ENCODE data around the gene BRPF1. TPM values are rescaled to one million over a fixed set of nuclear protein-coding genes. Genes with fewer than 3 reads are reported as not detected.

BRPF1 gene
- polyA plus RNA-seq, 1 of the 3 experiments (the other 2 are of a cell fraction) = 13.0 TPM

DNA sequence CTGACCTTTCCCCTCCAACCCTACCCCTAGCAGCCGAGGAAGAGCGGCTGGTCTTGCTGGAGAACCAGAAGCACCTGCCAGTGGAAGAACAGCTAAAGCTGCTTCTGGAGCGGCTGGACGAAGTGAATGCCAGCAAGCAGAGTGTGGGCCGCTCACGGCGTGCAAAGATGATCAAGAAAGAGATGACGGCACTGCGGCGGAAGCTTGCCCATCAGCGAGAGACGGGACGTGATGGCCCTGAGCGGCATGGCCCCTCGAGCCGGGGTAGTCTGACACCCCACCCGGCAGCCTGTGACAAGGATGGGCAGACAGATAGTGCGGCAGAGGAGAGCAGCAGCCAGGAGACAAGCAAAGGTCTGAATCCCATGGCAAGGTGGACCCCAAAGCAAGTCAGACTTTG lies 12.0 kb downstream of the BRPF1 start:
- 95% methylated on average over 9 of the region's 18 CpGs for WGBS (ENCODE audit: low lambda C conversion rate)
- H3K4me3 ChIP-seq (ENCODE audit: low read depth in 2 of 2, low read length in 1 of 2) = no peak overlapping the region
- peaks cover 18% of the 10 kb centered on the region for H3K79me2 ChIP-seq (ENCODE audit: insufficient read depth)
- peaks cover 52 to 94% of the 10 kb centered on the region in 2 experiments for H3K36me3 ChIP-seq (replicated peaks in 1 of 2; ENCODE audit: control insufficient read depth in 1 of 2, insufficient read depth in 2 of 2, low read length in 1 of 2)
- ChIA-PET POLR2A (interaction anchor here (0.5 to 0.6 kb wide), 2 partner anchors 8 to 922 kb away, joined by 3 to 4 read pairs; no protein-coding TSS in a partner anchor), CTCF (interaction anchor here (1.8 kb wide), 1 partner anchor 240 kb away, joined by 4 read pairs; no protein-coding TSS in a partner anchor)
- no peaks in the 10 kb centered on the region for H3K27me3 ChIP-seq (ENCODE audit: insufficient read depth)
- H3K9me2 ChIP-seq = no peaks in the 10 kb centered on the region
- peaks cover 30% of the 10 kb centered on the region for H3F3A ChIP-seq (replicated peaks; ENCODE audit: insufficient read depth)
- TF ChIP-seq MXI1 (IDR thresholded peaks at IDR 0.05; ENCODE audit: low read depth, low read length) (no peak), CTCF (IDR thresholded peaks at IDR 0.05) (no peak), EZH2phosphoT487 (IDR thresholded peaks at IDR 0.05; ENCODE audit: borderline replicate concordance, low read depth) (no peak), EP300 (IDR thresholded peaks at IDR 0.05; ENCODE audit: borderline replicate concordance in 1 of 2, low read depth in 1 of 2, low read length in 1 of 2) (no peak), NFIC (IDR thresholded peaks at IDR 0.05; ENCODE audit: borderline replicate concordance) (no peak), GATA2 (CRISPR knock-in tag; IDR thresholded peaks at IDR 0.05) (no peak), PBX3 (IDR thresholded peaks at IDR 0.05) (no peak), GABPA (IDR thresholded peaks at IDR 0.05; ENCODE audit: low read depth) (no peak), TEAD4 (IDR thresholded peaks at IDR 0.05; ENCODE audit: borderline replicate concordance, insufficient read depth) (no peak), POLR2AphosphoS5 (IDR thresholded peaks at IDR 0.05; ENCODE audit: low read depth, low read length) (no peak), CHD2 (IDR thresholded peaks at IDR 0.05; ENCODE audit: low read length, partially characterized antibody) (no peak), ELF1 (IDR thresholded peaks at IDR 0.05) (no peak), RAD21 (IDR thresholded peaks at IDR 0.05; ENCODE audit: low read length) (no peak), REST (IDR thresholded peaks at IDR 0.05; ENCODE audit: low read depth, low read length) (no peak)
- TF ChIP-seq, protein P1, sequence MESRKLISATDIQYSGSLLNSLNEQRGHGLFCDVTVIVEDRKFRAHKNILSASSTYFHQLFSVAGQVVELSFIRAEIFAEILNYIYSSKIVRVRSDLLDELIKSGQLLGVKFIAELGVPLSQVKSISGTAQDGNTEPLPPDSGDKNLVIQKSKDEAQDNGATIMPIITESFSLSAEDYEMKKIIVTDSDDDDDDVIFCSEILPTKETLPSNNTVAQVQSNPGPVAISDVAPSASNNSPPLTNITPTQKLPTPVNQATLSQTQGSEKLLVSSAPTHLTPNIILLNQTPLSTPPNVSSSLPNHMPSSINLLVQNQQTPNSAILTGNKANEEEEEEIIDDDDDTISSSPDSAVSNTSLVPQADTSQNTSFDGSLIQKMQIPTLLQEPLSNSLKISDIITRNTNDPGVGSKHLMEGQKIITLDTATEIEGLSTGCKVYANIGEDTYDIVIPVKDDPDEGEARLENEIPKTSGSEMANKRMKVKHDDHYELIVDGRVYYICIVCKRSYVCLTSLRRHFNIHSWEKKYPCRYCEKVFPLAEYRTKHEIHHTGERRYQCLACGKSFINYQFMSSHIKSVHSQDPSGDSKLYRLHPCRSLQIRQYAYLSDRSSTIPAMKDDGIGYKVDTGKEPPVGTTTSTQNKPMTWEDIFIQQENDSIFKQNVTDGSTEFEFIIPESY (IDR thresholded peaks at IDR 0.05; ENCODE audit: borderline replicate concordance, low read depth) = no peak
- TF ChIP-seq, protein P2, sequence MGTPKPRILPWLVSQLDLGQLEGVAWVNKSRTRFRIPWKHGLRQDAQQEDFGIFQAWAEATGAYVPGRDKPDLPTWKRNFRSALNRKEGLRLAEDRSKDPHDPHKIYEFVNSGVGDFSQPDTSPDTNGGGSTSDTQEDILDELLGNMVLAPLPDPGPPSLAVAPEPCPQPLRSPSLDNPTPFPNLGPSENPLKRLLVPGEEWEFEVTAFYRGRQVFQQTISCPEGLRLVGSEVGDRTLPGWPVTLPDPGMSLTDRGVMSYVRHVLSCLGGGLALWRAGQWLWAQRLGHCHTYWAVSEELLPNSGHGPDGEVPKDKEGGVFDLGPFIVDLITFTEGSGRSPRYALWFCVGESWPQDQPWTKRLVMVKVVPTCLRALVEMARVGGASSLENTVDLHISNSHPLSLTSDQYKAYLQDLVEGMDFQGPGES (IDR thresholded peaks at IDR 0.05; ENCODE audit: low read depth, low read length) = no peak
- H4K20me1 ChIP-seq (ENCODE audit: insufficient read depth) = no peaks in the 10 kb centered on the region
- no peak for DNase-seq
- H3K4me2 ChIP-seq = no peak overlapping the region
- peaks cover 0 to 19% of the 10 kb centered on the region in 2 experiments for H3K4me1 ChIP-seq (ENCODE audit: control insufficient read depth in 1 of 2, insufficient read depth in 2 of 2, low read depth in 1 of 2, low read length in 1 of 2)
- H3K27ac ChIP-seq (ENCODE audit: low read depth in 2 of 2, low read length in 1 of 2) = no peak overlapping the region
- no peaks in the 10 kb centered on the region for H3K9me3 ChIP-seq
- no peak overlapping the region for H3K9ac ChIP-seq
- no peak overlapping the region for H2AFZ ChIP-seq (ENCODE audit: low read depth)
